Loucy (cell line): ENCODE results near the gene BEST3.

Source experiments
- EZH2phosphoT487 ChIP-seq: fragments of 200-600 bp; IDR thresholded peaks from 2 replicates; pipeline ENCODE4 v1.6.1; 2018; ENCODE audit warnings: antibody characterized with exemption, mild to moderate bottlenecking, moderate library complexity, borderline replicate concordance
- TF ChIP-seq, protein P1 (sequence below): fragments of 200-600 bp; sonication (generic); conservative IDR thresholded peaks from 2 replicates; pipeline ENCODE4 v1.5.1; 2014; ENCODE audit warnings: mild to moderate bottlenecking, antibody characterized with exemption, low read length

GRCh38 chr12:69610729-69611128 lies 88.4 kb downstream of the BEST3 start, which contains the start of gene LRRC10:
- TF ChIP-seq, protein P1, sequence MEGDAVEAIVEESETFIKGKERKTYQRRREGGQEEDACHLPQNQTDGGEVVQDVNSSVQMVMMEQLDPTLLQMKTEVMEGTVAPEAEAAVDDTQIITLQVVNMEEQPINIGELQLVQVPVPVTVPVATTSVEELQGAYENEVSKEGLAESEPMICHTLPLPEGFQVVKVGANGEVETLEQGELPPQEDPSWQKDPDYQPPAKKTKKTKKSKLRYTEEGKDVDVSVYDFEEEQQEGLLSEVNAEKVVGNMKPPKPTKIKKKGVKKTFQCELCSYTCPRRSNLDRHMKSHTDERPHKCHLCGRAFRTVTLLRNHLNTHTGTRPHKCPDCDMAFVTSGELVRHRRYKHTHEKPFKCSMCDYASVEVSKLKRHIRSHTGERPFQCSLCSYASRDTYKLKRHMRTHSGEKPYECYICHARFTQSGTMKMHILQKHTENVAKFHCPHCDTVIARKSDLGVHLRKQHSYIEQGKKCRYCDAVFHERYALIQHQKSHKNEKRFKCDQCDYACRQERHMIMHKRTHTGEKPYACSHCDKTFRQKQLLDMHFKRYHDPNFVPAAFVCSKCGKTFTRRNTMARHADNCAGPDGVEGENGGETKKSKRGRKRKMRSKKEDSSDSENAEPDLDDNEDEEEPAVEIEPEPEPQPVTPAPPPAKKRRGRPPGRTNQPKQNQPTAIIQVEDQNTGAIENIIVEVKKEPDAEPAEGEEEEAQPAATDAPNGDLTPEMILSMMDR, result no peak
- TF ChIP-seq EZH2phosphoT487, result no peak
